GM23248 (cell line): ENCODE measurements around the gene RPE. TPM values are rescaled to one million over a fixed set of nuclear protein-coding genes. Genes with fewer than 3 reads are reported as not detected.

Experiments
- DNase-seq: peaks from one replicate; pipeline ENCODE4 v3.0.0-alpha.2; 2015
- H2AFZ ChIP-seq: fragments of 200-600 bp; sonication (generic); 2 replicates; pipeline ENCODE4 v1.6.1; 2016; ENCODE audit warnings: antibody characterized with exemption
- H3F3A ChIP-seq: fragments of 200-600 bp; sonication (generic); 2 replicates; pipeline ENCODE4 v1.6.1; 2016; ENCODE audit warnings: mild to moderate bottlenecking, antibody characterized with exemption, mixed run types; ENCODE audit not compliant: insufficient read depth
- H3K27ac ChIP-seq: fragments of 200-600 bp; sonication (generic); 2 replicates; pipeline ENCODE4 v1.5.1; 2016; ENCODE audit warnings: mild to moderate bottlenecking
- H3K27me3 ChIP-seq: fragments of 200-600 bp; sonication (generic); replicated peaks from 2 replicates; pipeline ENCODE4 v1.6.1; 2016; ENCODE audit warnings: mild to moderate bottlenecking; ENCODE audit not compliant: insufficient read depth
- H3K36me3 ChIP-seq: fragments of 200-600 bp; sonication (generic); 2 replicates; pipeline ENCODE4 v1.6.1; 2016; ENCODE audit warnings: low read depth, mild to moderate bottlenecking
- H3K4me1 ChIP-seq: fragments of 200-600 bp; sonication (generic); 2 replicates; pipeline ENCODE4 v1.6.1; 2016; ENCODE audit warnings: mild to moderate bottlenecking; ENCODE audit not compliant: insufficient read depth
- H3K4me2 ChIP-seq: fragments of 200-600 bp; sonication (generic); one replicate; pipeline ENCODE4 v1.6.1; 2016; ENCODE audit warnings: mild to moderate bottlenecking; ENCODE audit not compliant: unreplicated experiment
- H3K4me3 ChIP-seq: fragments of 200-600 bp; sonication (generic); 2 replicates; pipeline ENCODE4 v1.5.1; 2016; ENCODE audit warnings: mild to moderate bottlenecking
- H3K79me2 ChIP-seq: fragments of 200-600 bp; sonication (generic); 2 replicates; pipeline ENCODE4 v1.6.1; 2016; ENCODE audit warnings: mild to moderate bottlenecking; ENCODE audit not compliant: insufficient read depth
- H3K9ac ChIP-seq: fragments of 200-600 bp; sonication (generic); 2 replicates; pipeline ENCODE4 v1.6.1; 2016; ENCODE audit warnings: mild to moderate bottlenecking
- H3K9me2 ChIP-seq: fragments of 200-600 bp; sonication (generic); 2 replicates; pipeline ENCODE4 v1.6.1; 2016; ENCODE audit warnings: mixed run types, mild to moderate bottlenecking, moderate library complexity; ENCODE audit not compliant: insufficient read depth
- H3K9me3 ChIP-seq: fragments of 200-600 bp; sonication (generic); one replicate; pipeline ENCODE4 v1.6.1; 2017; ENCODE audit warnings: low read depth
- H4K20me1 ChIP-seq: fragments of 200-600 bp; sonication (generic); 2 replicates; pipeline ENCODE4 v1.6.0; 2016; ENCODE audit not compliant: insufficient read depth
- EZH2 ChIP-seq: fragments of 200-600 bp; sonication (generic); IDR thresholded peaks from 2 replicates; pipeline ENCODE4 v1.6.1; 2018; ENCODE audit warnings: antibody characterized with exemption, mild to moderate bottlenecking; ENCODE audit not compliant: insufficient read depth, poor library complexity, severe bottlenecking
- EZH2phosphoT487 ChIP-seq: fragments of 200-600 bp; sonication (generic); IDR thresholded peaks from 2 replicates; pipeline ENCODE4 v1.6.1; 2018; ENCODE audit warnings: antibody characterized with exemption, moderate library complexity, mild to moderate bottlenecking, low read depth; ENCODE audit not compliant: insufficient read depth
- WGBS, 2 experiments: methylation state at CpG; one replicate each; pipeline ENCODE4 v1.1.6; 2015 to 2017; ENCODE audit warnings: low lambda C conversion rate in 2 of 2, low coverage in 1 of 2; ENCODE audit errors: missing lambda C conversion rate in 2 of 2; 5-methylcytosine and 5-hydroxymethylcytosine counted together
- in situ Hi-C: fragments of 300-500 bp; cut with MboI; formaldehyde crosslinking; loops from 2 replicates; pipeline ENCODE4 v1.15.0; 2020
- polyA plus RNA-seq: library from polyadenylated mRNA; unstranded; fragments of >200 nt; fragmentation: Nextera tagmentation; extraction: Ambion mirVana; gene quantifications from 2 replicates; pipeline ENCODE4 v1.2.1, GENCODE V29; 2016
- total RNA-seq: library from RNA; depleted of rRNA; stranded (reverse); fragments of >200 nt; shearing (Covaris generic); gene quantifications from 2 replicates; pipeline ENCODE4 v1.2.3, GENCODE V29; 2014

Gene RPE
- total and polyA plus RNA-seq, 2 experiments from 2014 or later: 51.4 to 100.0 TPM

GRCh38 chr2:210046851-210047500, 44.5 kb downstream of the RPE start:
- Histone ChIP-seq H3K27me3 (no peaks in the 10 kb centered on the region), H3K27ac (no peak overlapping the region), H4K20me1 (no peaks in the 10 kb centered on the region), H3K36me3 (no peaks in the 10 kb centered on the region), H3K79me2 (no peaks in the 10 kb centered on the region), H2AFZ (no peak overlapping the region), H3K4me2 (no peak overlapping the region), H3K9me2 (no peaks in the 10 kb centered on the region), H3K9ac (no peak overlapping the region), H3K9me3 (no peaks in the 10 kb centered on the region), H3F3A (no peaks in the 10 kb centered on the region), H3K4me1 (no peaks in the 10 kb centered on the region), H3K4me3 (no peak overlapping the region)
- no peak for TF ChIP-seq EZH2phosphoT487
- TF ChIP-seq EZH2: no peak
- DNase-seq: no peak
- in situ Hi-C loops: no loop called here
- WGBS, 2 experiments: 90 to 100% methylated on average over 2 of the region's 2 CpGs

GRCh38 chr2:210049831-210050230, 47.4 kb downstream of the RPE start:
- H3K4me1 ChIP-seq: no peaks in the 10 kb centered on the region
- WGBS, 2 experiments: 86 to 89% methylated on average over 1 of the region's 1 CpG
- H3K36me3 ChIP-seq: no peaks in the 10 kb centered on the region
- H3K9me3 ChIP-seq: no peaks in the 10 kb centered on the region
- H2AFZ ChIP-seq: no peak overlapping the region
- no peak overlapping the region for H3K27ac ChIP-seq
- H4K20me1 ChIP-seq: no peaks in the 10 kb centered on the region
- no peak overlapping the region for H3K4me2 ChIP-seq
- in situ Hi-C loops: no loop called here
- no peaks in the 10 kb centered on the region for H3F3A ChIP-seq
- no peaks in the 10 kb centered on the region for H3K27me3 ChIP-seq
- H3K9me2 ChIP-seq: no peaks in the 10 kb centered on the region
- H3K9ac ChIP-seq: no peak overlapping the region
- TF ChIP-seq EZH2: no peak
- TF ChIP-seq EZH2phosphoT487: no peak
- no peak for DNase-seq
- H3K4me3 ChIP-seq: no peak overlapping the region
- no peaks in the 10 kb centered on the region for H3K79me2 ChIP-seq

- Histone ChIP-seq H3K27me3 (no peaks in the 10 kb centered on the region), H3K4me1 (no peaks in the 10 kb centered on the region), H3K9ac (no peak overlapping the region), H3K4me3 (no peak overlapping the region), H3K9me3 (no peaks in the 10 kb centered on the region), H3K36me3 (no peaks in the 10 kb centered on the region), H3F3A (no peaks in the 10 kb centered on the region), H3K79me2 (no peaks in the 10 kb centered on the region), H3K9me2 (no peaks in the 10 kb centered on the region), H4K20me1 (no peaks in the 10 kb centered on the region), H3K27ac (no peak overlapping the region), H3K4me2 (no peak overlapping the region), H2AFZ (no peak overlapping the region)
- 97 to 100% methylated on average over 1 of the region's 1 CpG for WGBS, 2 experiments
- TF ChIP-seq EZH2phosphoT487 (no peak), EZH2 (no peak)
- in situ Hi-C loops: no loop called here
- DNase-seq: no peak
Observed at GRCh38 chr2:210050885-210051284, 48.4 kb downstream of the RPE start.

GRCh38 chr2:210054696-210055095, 52.3 kb downstream of the RPE start:
- no peaks in the 10 kb centered on the region for H3K36me3 ChIP-seq
- in situ Hi-C loops: no loop called here
- no peak for DNase-seq
- H3K4me2 ChIP-seq: no peak overlapping the region
- H3K9ac ChIP-seq: no peak overlapping the region
- H3K27ac ChIP-seq: no peak overlapping the region
- H3K9me3 ChIP-seq: no peaks in the 10 kb centered on the region
- no peaks in the 10 kb centered on the region for H3K9me2 ChIP-seq
- 94 to 100% methylated on average over 1 of the region's 1 CpG for WGBS, 2 experiments
- TF ChIP-seq EZH2 (no peak), EZH2phosphoT487 (no peak)
- H4K20me1 ChIP-seq: no peaks in the 10 kb centered on the region
- no peak overlapping the region for H2AFZ ChIP-seq
- H3F3A ChIP-seq: no peaks in the 10 kb centered on the region
- no peaks in the 10 kb centered on the region for H3K79me2 ChIP-seq
- no peaks in the 10 kb centered on the region for H3K4me1 ChIP-seq
- no peak overlapping the region for H3K4me3 ChIP-seq
- no peaks in the 10 kb centered on the region for H3K27me3 ChIP-seq
